BJ (cell line): ENCODE results near the gene ANKS1A. TPM values are rescaled to one million over a fixed set of nuclear protein-coding genes. Genes with fewer than 3 reads are reported as not detected.

Experiments used
- CTCF ChIA-PET: fragments of 350-600 bp; formaldehyde crosslinking; extraction: SDS; loops from one replicate; lab custom pipeline; 2021; ENCODE audit warnings: antibody characterized with exemption, inconsistent platforms; lab: Yijun Ruan, JAX
- POLR2A ChIA-PET: fragments of 300-600 bp; sonication (Branson Sonifier 250); formaldehyde crosslinking; extraction: SDS; loops from one replicate; lab custom pipeline; 2021; ENCODE audit warnings: antibody characterized with exemption; lab: Charles Lee
- DNase-seq: peaks from one replicate; pipeline ENCODE4 v3.0.0-alpha.2; 2011; ENCODE audit warnings: low read depth
- H3K27me3 ChIP-seq: 2 replicates; pipeline ENCODE4 v1.6.0; 2011; ENCODE audit warnings: low read length; ENCODE audit not compliant: control insufficient read depth, insufficient read depth
- H3K36me3 ChIP-seq: 2 replicates; pipeline ENCODE4 v1.5.1; 2011; ENCODE audit warnings: low read length; ENCODE audit not compliant: control insufficient read depth, insufficient read depth
- H3K4me3 ChIP-seq: 2 replicates; pipeline ENCODE4 v1.5.1; 2011; ENCODE audit warnings: low read depth, mild to moderate bottlenecking, control low read depth, low read length
- CTCF ChIP-seq: IDR thresholded peaks from 2 replicates; pipeline ENCODE4 v1.5.1; 2011; ENCODE audit warnings: low read depth, mild to moderate bottlenecking, control low read depth, inconsistent platforms, low read length, moderate library complexity; ENCODE audit not compliant: insufficient read depth
- polyA plus RNA-seq: library from polyadenylated mRNA; depleted of rRNA; stranded (reverse); fragments of >200 nt; gene quantifications from 2 replicates; pipeline ENCODE4 v1.2.3, GENCODE V29; 2011

The ANKS1A gene
- polyA plus RNA-seq, 1 experiment: 4.2 TPM

- H3K4me3 ChIP-seq: no peak overlapping the region
- no peaks in the 10 kb centered on the region for H3K36me3 ChIP-seq
- ChIA-PET CTCF (no interaction called here), POLR2A (interaction anchor here (0.6 kb wide), 1 partner anchor 124 kb away, joined by 3 read pairs; no protein-coding TSS in a partner anchor)
- no peaks in the 10 kb centered on the region for H3K27me3 ChIP-seq
- no peak for TF ChIP-seq CTCF
- no peak for DNase-seq
Observed at GRCh38 chr6:34917626-34918285, 28.7 kb downstream of the ANKS1A start.

DNA sequence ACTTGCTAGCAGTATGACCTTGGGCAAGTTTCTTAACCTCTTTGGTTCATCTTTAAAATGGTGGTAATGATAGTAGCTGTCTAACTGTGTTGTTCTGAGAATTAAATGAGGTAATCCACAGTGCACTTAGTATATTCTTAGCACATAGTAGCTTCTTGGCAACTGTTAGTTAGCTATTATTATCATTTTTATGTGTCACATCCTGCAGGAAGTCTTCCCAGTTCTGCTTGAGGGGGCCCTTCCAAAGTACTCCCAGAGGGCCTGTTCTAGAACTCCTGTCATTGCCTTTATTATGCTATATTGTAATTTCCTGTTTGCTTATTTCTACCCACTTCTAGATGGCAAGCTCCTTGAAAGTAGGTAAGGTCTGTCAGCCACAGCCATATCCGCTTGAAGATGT lies 30.6 kb downstream of the ANKS1A start:
- POLR2A ChIA-PET: interaction anchor here (0.5 kb wide), 1 partner anchor 647 kb away, joined by 3 read pairs; no protein-coding TSS in a partner anchor
- CTCF ChIA-PET: interaction anchor here (1.1 kb wide), 3 partner anchors 18 to 530 kb away, joined by 3 to 4 read pairs (median 3); no protein-coding TSS in a partner anchor
- no peaks in the 10 kb centered on the region for H3K27me3 ChIP-seq
- H3K36me3 ChIP-seq: no peaks in the 10 kb centered on the region
- H3K4me3 ChIP-seq: no peak overlapping the region
- TF ChIP-seq CTCF: no peak
- no peak for DNase-seq

DNA sequence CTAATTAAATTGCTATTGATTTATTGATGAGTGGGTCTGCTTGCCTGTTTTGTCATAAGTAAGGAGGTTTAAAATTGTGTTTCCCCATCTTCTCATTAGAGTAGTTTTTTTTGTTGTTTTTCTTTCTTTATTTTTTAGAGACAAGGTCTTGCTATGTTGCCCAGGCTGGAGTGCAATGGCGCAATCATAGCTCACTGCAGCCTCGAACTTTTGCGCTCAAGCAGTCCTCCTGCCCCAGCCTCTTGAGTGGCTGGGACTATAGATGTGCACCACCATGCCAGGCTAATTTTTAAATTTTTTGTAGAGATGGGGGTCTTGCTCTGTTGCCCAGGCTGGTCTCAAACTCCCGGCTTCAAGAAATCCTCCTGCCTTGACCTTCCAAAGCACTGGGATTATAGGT lies 31.0 kb downstream of the ANKS1A start:
- TF ChIP-seq CTCF: no peak
- Histone ChIP-seq H3K36me3 (no peaks in the 10 kb centered on the region), H3K4me3 (no peak overlapping the region), H3K27me3 (no peaks in the 10 kb centered on the region)
- ChIA-PET POLR2A (interaction anchor here (0.5 kb wide), 1 partner anchor 647 kb away, joined by 3 read pairs; no protein-coding TSS in a partner anchor), CTCF (interaction anchor here (1.1 kb wide), 3 partner anchors 18 to 530 kb away, joined by 3 to 4 read pairs (median 3); no protein-coding TSS in a partner anchor)
- no peak for DNase-seq

GRCh38 chr6:34922177-34922663 lies 33.2 kb downstream of the ANKS1A start:
- DNase-seq: no peak
- TF ChIP-seq CTCF: no peak
- ChIA-PET POLR2A (interaction anchor here (0.7 kb wide), 1 partner anchor 34 kb away, joined by 19 read pairs; the partner anchor contains the start of gene TAF11), CTCF (no interaction called here)
- Histone ChIP-seq H3K27me3 (no peaks in the 10 kb centered on the region), H3K4me3 (no peak overlapping the region), H3K36me3 (no peaks in the 10 kb centered on the region)

DNA sequence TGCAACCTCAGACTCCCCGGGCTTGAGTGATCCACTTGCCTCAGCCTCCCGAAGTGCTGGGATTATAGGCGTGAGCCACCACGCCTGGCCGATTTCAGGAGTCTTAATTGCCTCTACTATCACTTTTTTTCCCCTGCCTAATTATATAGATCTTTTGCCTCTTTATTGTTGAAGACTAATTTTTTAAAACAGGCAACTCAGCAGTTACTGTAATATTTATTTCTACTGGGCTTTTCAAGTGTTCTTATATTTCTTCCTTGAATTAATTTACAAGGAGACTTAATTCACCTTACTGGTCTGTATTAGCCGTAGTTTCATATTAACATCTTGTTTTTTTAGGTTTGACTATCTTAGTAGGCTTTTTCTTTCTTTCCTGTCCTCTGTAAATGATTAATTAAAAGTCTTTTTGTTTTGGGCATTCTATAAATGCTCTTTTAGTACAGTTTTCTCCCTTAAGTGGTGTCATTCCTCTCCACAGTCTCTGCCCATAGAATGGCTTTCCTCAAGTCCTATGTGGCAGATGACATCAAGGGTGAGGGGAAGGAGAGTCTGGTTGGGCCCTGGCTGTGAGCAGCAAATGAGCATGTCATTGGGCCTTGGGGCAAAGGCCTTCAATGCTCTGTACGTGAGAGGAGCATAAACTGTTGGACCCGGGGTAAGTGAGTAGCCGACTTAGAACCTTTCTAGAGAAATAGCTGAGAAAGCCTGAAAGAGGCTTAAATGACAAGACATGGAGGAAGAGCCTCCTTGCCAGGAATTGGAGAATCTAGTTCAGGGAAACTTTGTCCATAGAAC lies 36.0 kb downstream of the ANKS1A start:
- TF ChIP-seq CTCF: no peak
- ChIA-PET CTCF (no interaction called here), POLR2A (no interaction called here)
- DNase-seq: no peak
- H3K27me3 ChIP-seq: no peaks in the 10 kb centered on the region
- H3K4me3 ChIP-seq: no peak overlapping the region
- H3K36me3 ChIP-seq: no peaks in the 10 kb centered on the region
